ENCODE results near the gene ZNF485. TPM values are rescaled to one million over a fixed set of nuclear protein-coding genes. Genes with fewer than 3 reads are reported as not detected.

ZNF485 gene
- total and polyA plus RNA-seq, 2 donors, result 1.7 to 5.2 TPM

GRCh38 chr10:43666552-43666951 is 60.3 kb downstream of the ZNF485 start:
- Histone ChIP-seq H3K4me1 (ENCODE audit: insufficient read depth) (no peaks in the 10 kb centered on the region), H3K27ac (ENCODE audit: low read depth) (no peak overlapping the region), H3K36me3 (ENCODE audit: insufficient read depth) (no peaks in the 10 kb centered on the region), H3K4me3 (ENCODE audit: low read depth, low read length) (no peak overlapping the region)
- WGBS, result 86% methylated on average over 9 of the region's 9 CpGs
- no peak for DNase-seq (ENCODE audit: extremely low spot score)

- DNase-seq (ENCODE audit: extremely low spot score), result no peak
- H3K36me3 ChIP-seq (ENCODE audit: insufficient read depth), result no peaks in the 10 kb centered on the region
- H3K4me1 ChIP-seq (ENCODE audit: insufficient read depth), result no peaks in the 10 kb centered on the region
- peak overlapping the region; percentile 28 for H3K4me3 ChIP-seq (ENCODE audit: low read depth, low read length)
- no peak overlapping the region for H3K27ac ChIP-seq (ENCODE audit: low read depth)
- WGBS, result 4% methylated on average over 35 of the region's 35 CpGs
These were observed 61.1 kb downstream of the ZNF485 start for GRCh38 chr10:43667317-43667731.

Other genes starting within 250 kb of the ZNF485 start
- gene FXYD4, start 234.8 kb upstream of the ZNF485 start, total RNA-seq, result 0.95 TPM
- gene FXYD4, start 234.8 kb upstream of the ZNF485 start, polyA plus RNA-seq, result not detected
- gene HNRNPF, start 197.3 kb upstream of the ZNF485 start, total RNA-seq, result 119 TPM
- gene HNRNPF, start 197.3 kb upstream of the ZNF485 start, polyA plus RNA-seq, result 174 TPM
- 18.1 TPM for gene ZNF487, start 169.3 kb upstream of the ZNF485 start, total RNA-seq
- gene ZNF487, start 169.3 kb upstream of the ZNF485 start, polyA plus RNA-seq, result 10.5 TPM
- 8.1 TPM for gene ZNF239, start 31.8 kb upstream of the ZNF485 start, total RNA-seq
- gene ZNF239, start 31.8 kb upstream of the ZNF485 start, polyA plus RNA-seq, result 5.3 TPM
- 37.7 TPM for gene ZNF32, start 42.4 kb downstream of the ZNF485 start, total RNA-seq
- 50.9 TPM for gene ZNF32, start 42.4 kb downstream of the ZNF485 start, polyA plus RNA-seq